WI38 (cell line): ENCODE results near the gene FBL.
A peak's percentile ranks its signal among the peaks of the same experiment; 100 is the strongest.
"Not testable (repeated sequence)": the region's sequence is repeated elsewhere in the genome, so short reads cannot be mapped to it uniquely, and the experiment has no call there.

Source experiments
- H3K4me3 ChIP-seq: 2 replicates; pipeline ENCODE4 v1.5.1; 2011; ENCODE audit warnings: low read depth, mild to moderate bottlenecking, control low read depth, low read length
- TF ChIP-seq, protein P1 (sequence below): IDR thresholded peaks from 2 replicates; pipeline ENCODE4 v1.5.1; 2012; ENCODE audit warnings: low read depth, mild to moderate bottlenecking, control low read depth, low read length

Gene FBL

DNA sequence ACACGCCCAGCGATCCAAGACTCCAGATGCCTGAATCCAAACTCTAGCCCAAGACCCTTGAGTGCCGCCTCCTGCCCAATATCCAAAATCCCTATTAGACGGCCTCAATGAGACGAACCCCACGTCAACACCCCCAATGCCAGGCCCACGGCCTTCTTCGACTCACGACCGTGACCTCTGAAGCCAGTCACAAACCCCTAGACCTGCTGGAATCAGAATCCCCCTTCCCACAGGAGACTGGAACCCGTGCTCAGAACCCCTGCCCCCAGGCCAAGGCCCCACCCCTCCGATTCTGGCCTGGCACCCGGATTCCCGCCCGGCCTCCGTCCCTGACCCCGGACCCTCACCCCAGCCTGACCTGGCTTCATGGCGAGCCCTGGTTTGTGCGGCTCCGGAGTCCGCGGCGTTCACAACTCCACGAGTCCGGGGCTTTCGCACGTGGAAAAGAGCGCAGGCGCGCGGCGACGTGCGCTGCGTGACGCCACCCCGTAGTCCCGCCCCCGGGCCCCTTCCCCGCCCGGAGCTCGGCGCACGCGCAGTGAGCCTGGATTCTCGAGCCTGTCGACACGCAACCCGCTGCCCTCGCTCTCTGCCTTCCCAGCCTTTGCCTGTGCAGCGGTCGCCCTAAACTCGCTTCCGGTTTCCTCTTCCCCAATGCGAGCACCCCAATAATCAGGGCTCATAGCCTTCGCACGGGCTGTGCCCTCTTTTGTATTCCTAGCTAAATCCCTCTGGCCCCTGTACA, at the start of gene FBL:
Gene FBL, minus strand, starts transcription at position 447 of the 745 bp plus-strand sequence. Its CDS starts 79 bp downstream, at position 368.
- TF ChIP-seq, protein P1, sequence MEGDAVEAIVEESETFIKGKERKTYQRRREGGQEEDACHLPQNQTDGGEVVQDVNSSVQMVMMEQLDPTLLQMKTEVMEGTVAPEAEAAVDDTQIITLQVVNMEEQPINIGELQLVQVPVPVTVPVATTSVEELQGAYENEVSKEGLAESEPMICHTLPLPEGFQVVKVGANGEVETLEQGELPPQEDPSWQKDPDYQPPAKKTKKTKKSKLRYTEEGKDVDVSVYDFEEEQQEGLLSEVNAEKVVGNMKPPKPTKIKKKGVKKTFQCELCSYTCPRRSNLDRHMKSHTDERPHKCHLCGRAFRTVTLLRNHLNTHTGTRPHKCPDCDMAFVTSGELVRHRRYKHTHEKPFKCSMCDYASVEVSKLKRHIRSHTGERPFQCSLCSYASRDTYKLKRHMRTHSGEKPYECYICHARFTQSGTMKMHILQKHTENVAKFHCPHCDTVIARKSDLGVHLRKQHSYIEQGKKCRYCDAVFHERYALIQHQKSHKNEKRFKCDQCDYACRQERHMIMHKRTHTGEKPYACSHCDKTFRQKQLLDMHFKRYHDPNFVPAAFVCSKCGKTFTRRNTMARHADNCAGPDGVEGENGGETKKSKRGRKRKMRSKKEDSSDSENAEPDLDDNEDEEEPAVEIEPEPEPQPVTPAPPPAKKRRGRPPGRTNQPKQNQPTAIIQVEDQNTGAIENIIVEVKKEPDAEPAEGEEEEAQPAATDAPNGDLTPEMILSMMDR = no peak
- H3K4me3 ChIP-seq = peak within 1 kb of the TSS; percentile 86

DNA sequence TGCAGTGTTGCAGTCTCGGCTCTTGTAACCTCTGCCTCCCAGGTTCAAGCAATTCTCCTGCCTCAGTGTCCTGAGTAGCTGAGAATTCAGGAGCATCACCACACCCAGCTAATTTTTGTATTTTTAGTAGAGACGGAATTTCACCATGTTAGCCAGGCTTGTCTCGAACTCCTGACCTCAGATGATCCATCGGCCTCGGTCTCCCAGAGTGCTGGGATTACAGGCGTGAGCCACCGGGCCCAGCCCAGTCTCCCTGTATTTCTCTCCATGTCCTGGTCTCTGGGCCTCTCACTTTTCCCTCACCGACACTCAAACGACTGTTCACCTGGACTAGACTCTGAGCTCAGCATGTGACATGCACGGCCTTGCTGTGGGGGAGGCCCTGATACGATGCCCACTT, 48.9 kb upstream of the FBL start:
- not testable (repeated sequence) for H3K4me3 ChIP-seq

DNA sequence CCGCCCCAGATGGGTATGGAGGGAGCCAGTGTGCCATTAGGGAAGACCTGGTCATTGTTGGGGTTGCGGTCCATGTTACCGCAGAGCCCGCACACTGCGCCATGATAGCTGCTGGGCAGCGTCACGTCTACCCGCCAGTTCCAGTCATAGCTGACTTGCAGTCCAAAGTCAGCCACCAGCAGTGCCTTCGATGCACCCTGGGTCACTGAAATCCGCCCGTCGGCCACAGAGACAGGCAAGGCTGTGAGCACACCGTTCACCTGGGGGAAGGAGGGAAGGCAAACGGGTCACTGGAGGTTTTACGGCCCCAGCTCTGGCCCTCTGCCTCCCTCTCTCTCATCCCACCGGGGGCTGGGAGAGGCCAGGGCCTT, 48.0 kb upstream of the FBL start:
- H3K4me3 ChIP-seq = not testable (repeated sequence)

DNA sequence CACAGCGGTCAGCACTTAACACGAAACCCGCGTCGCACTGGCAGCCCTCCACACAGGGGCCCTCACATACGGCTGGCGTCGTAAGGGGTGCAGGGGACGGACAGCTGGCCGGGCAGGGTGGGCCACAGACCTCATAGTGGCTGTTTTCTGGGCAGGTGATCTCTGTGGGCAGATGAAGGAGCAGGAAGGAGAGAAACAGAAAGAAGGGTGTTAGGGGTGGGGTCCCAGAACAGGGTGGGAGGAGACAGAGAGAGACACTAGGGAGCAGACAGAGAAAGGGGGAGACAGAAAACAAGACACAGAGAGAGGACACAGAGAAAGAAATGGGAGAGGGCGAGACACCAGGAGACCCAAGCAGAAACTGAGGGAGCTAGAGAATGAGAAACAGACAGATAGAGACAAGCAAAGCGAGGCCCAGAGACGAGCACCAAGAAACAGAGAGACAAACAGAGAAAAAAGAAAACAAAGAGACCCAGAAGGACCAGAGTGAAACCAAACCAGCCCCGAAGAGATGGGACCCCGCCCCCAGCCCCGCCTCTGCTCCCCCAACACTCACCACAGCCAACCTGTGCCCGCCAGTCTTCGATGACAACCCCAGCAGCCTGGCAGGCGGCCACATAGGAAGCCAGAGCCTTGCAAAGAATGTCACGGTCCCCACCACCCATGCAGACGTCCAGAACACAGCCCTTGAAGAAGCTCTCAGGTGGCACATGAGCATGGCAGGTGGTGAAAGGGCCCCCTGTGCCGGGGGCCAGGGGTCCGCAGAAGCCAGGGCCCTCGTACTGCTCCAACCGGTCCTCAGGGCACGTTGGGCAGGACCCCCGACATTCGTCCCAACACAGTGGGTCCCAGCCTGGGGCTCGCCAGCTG, 47.4 kb upstream of the FBL start:
- not testable (repeated sequence) for H3K4me3 ChIP-seq

DNA sequence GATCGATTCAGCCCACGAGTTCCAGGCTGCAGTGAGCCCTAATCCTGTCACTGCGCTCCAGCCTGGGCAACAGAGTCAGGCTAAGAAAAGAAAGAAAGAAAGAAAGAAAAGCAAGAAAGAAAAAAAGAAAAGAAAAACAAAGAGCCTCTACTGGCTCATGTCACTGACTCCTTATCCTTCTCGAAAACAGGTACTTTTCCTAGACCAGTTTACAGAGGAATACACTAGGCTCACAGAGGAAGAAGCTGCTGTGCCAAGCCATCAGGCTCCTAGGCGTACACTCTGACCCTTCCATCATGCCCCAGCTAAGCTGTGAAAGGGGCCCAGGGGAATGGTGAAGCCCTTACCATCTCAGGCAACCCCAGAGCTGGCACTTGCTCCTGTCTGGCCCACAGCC, 46.3 kb upstream of the FBL start:
- not testable (repeated sequence) for H3K4me3 ChIP-seq

DNA sequence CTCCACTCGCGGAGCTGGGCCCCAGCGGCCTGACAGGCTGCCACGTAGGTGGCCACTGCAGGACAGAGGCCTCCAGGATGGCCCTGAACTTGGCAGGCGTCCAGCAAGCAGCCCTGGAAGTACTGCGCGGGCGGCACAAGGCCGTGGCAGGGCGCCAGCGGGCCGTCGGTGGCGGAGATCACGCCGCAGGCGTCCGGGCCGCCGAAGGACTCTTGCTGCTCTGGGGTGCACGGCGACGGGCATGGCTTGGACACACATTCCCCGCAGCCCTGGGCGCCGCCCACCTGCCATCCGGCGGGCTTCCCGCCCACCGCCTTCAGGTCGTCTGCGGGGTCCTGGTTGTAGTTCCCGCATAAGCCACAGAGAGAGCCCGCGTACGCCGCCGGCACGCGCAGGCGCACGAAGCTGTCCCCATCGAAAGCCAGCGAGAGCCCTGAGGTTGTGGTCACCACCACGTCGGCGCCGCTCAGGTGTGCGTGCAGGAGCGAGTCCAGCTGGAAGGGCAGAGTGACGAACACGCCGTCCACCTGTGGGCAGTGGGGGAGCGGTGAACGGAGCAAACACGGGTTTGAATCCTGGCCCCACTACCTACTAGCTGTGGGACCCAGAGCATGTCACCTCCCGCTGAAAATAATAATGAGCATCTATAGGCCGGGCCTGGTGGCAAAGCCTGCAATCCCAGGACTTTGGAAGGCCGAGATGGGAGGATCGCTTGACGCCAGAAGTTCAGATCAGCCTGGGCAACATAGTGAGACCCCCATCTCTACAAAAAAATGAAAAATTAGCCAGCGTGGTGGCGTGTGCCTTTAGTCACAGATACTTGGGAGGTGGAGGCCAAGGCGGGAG, 45.7 kb upstream of the FBL start:
- H3K4me3 ChIP-seq = not testable (repeated sequence)

DNA sequence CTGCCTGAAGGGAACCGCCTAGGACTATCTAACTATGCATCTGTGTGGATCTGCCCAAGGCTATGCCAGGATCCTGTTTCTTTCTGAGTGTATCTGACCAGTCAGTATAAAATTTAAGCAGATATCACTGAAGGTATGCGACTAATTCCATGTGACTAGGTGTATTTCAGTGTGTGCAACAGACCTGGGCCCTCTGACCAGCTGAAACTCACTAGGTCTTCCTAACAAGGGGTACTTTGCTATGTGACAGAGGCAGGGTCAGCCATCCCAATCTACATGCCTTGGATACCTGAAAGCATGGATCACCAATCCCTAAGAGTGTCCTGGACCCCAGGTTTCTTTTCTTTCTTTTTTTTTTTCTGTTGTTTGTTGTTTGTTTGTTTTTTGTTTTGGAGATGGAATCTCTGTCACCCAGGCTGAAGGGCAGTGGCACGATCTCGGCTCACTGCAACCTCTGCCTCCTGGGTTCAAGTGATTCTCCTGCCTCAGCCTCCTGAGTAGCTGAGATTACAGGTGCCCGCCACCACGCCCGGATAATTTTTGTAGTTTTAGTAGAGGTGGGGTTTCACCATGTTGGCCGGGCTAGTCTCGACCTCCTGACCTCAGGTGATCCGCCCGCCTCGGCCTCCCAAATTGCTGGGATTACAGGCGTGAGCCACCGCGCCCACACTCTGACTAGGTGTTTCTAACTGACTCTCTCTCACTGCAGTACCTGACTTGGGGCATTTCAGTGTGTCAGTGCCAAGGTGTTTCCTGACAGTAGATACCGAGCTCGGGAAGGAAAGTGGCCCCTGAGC, 44.8 kb upstream of the FBL start:
- H3K4me3 ChIP-seq = no peak overlapping the region
- TF ChIP-seq, protein P1 = no peak

DNA sequence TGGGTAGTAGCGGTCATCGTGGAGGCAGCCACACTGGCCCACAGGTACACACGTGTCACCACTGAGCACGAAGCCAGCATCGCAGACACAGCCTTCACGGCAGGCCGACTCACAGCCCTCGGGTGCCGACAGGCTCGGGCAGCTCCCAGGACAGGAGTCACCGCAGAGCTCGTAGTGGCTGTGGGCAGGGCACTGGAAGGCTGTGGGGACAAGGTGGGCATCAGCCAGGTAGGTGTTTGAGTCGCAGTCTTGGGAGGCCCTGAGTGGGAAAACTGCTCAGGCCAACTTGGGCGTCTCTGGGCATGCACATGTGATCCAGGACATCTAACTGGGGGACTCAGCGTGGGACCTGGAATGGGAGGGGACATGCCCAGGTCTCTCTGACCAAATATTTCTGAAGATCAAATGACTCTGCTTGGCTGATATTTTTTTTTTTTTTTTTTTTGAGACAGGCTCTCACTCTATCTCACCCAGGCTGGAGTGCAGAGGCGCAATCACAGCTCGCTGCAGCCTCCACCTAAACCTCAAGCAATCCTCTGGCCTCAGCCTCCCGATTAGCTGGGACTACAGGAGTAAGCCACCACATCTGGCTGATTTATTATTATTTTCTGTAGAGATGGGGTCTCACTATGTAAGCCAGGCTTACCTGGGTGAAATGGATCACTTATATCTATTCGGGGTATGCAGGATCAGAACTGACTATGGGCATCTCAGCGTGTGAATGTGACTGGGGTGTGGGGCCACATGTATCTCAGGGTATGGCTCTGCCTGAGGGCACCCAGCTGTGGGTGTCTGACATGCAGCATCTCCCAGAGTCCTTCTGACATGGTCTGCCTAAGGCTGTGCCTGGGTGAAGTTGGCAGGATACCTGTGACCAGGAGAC, 43.9 kb upstream of the FBL start:
- H3K4me3 ChIP-seq = not testable (repeated sequence)

DNA sequence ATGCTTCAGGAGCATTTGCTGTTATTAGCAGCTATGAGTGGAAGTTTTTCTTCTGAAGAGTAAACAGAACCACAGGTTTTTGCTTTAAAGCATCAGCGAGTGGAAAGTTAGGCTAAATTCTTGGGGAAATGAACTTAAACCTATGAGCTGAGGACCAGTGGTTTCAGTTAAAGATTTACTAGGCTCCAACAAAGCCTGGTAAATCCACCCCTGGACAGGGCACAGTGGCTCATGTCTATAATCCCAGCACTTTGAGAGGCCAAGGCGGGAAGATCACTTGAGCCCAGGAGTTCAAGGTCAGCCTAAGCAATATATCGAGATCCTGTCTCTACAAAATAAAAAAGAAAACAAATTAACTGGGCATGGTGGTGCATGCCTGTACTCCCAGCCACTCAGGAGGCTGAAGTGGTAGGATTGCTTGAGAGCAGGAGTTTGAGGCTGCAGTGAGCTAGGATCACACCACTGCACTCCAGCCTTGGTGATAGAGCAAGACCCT, 41.3 kb upstream of the FBL start:
- not testable (repeated sequence) for H3K4me3 ChIP-seq

DNA sequence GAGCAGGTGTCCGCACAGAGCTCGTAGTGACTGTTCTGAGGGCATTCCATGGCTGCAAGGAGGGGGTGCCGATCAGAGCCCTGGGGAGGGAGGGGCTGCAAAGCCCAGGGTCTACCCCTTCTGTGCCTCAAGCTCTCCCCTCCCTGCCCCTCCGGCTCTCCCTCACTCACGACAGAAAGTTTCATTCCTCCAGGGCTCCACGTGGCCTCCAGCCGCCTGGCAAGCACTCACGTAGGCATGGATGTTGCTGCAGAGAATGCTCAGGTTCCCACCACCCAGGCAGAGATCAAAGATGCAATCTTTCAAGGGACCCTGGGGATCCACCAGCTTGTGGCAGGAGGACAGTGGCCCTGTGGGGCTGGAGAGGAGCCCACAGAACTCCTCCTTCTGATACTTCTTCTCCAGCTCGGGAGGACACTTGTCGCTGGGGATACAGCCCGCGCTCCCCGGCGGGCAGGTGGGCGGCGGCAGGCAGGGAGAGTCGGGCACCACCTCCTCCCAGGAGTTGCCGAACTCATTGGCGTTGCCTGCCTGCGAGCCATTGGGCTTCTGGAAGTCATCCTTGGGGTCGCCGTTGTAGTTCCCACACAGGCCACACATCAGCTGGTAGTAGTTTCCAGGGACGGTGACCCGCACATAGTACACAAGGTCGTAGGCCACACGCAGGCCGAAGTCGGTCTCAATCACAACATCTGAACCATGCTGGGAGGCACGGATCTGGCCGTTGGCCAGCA, 39.8 kb upstream of the FBL start:
- H3K4me3 ChIP-seq = not testable (repeated sequence)

DNA sequence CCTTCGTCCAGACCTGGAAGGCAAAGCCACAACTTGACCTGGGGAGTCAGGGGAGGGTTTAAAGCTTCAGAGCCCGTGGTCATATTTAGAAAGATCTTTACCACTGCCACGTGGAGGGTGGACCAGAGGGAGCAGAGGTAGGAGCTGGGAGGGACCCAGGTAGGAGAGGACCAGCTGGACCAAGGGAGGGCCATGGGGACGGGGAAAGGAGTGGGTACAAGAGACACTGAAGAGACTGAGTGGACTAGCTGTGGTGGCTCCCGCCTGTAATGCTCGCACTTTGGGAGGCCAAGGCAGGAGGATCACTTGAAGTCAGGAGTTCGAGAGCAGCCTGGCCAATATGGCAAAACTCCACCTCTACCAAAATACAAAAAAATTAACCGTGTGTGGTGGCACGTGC, 38.5 kb upstream of the FBL start:
- H3K4me3 ChIP-seq = not testable (repeated sequence)

DNA sequence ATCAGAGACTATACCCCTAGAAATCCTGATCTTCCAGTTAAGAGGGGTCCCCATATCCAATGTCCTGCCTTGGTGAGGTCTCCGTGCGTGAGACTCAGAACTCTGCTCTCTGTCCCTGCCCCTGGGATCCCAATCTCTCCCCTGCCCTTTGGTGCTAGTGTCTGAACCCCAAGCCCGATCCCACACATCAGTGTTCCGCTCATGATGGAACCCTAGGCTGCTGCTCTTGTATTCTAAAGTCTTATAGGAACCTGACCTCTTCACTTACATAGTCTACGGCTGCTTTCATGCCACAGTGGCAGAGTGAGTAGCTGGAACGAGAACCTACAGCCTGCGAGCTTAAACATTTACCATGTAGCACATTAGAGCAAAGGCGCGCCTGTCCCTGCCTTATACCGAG, 36.5 kb upstream of the FBL start:
- H3K4me3 ChIP-seq = not testable (repeated sequence)
